ENCODE measurements around the gene BBS5.

DNA sequence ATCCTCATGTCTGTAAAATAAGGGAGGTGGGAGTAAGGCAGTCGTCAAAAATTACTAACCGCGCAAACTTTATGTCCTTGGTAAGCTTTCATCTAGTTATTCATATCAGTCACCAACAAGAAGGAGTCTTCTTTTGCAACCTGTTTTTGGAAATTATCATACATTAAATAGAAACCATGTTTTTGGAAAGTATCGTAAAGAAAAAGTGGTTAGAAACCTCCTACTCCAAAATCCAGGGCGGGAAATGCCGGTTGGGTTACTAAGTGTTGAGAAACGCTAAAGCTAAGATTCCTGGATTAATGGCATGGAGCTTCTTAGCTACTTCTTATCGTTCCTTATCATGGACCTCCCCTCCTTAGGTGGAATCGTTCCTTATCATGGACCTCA, 778 bp downstream of the BBS5 start:
- TF ChIP-seq, protein P1, sequence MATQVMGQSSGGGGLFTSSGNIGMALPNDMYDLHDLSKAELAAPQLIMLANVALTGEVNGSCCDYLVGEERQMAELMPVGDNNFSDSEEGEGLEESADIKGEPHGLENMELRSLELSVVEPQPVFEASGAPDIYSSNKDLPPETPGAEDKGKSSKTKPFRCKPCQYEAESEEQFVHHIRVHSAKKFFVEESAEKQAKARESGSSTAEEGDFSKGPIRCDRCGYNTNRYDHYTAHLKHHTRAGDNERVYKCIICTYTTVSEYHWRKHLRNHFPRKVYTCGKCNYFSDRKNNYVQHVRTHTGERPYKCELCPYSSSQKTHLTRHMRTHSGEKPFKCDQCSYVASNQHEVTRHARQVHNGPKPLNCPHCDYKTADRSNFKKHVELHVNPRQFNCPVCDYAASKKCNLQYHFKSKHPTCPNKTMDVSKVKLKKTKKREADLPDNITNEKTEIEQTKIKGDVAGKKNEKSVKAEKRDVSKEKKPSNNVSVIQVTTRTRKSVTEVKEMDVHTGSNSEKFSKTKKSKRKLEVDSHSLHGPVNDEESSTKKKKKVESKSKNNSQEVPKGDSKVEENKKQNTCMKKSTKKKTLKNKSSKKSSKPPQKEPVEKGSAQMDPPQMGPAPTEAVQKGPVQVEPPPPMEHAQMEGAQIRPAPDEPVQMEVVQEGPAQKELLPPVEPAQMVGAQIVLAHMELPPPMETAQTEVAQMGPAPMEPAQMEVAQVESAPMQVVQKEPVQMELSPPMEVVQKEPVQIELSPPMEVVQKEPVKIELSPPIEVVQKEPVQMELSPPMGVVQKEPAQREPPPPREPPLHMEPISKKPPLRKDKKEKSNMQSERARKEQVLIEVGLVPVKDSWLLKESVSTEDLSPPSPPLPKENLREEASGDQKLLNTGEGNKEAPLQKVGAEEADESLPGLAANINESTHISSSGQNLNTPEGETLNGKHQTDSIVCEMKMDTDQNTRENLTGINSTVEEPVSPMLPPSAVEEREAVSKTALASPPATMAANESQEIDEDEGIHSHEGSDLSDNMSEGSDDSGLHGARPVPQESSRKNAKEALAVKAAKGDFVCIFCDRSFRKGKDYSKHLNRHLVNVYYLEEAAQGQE (IDR thresholded peaks at IDR 0.05; ENCODE audit: insufficient read depth in 1 of 2, low read depth in 2 of 2, low read length in 2 of 2), result no peak
- no peak for TF ChIP-seq POLR2AphosphoS5 (IDR thresholded peaks at IDR 0.05; ENCODE audit: low read depth, low read length)
- no peak for TF ChIP-seq TAF1 (IDR thresholded peaks at IDR 0.05; ENCODE audit: borderline replicate concordance, insufficient read depth, low read length)
- TF ChIP-seq SIN3A (IDR thresholded peaks at IDR 0.05; ENCODE audit: borderline replicate concordance, insufficient read depth, low read length), result no peak
- no peak for TF ChIP-seq FOXP2 (optimal IDR thresholded peaks at IDR 0.05; ENCODE audit: borderline replicate concordance, extremely low read depth, extremely low read length, insufficient read depth)
